SK-N-SH (cell line): Measurements from ENCODE around the gene ZNF438.

Source experiments
- CHD2 ChIP-seq: fragments of 150-350 bp; IDR thresholded peaks from 2 replicates; pipeline ENCODE4 v1.6.1; 2018; ENCODE audit warnings: low read length; ENCODE audit not compliant: partially characterized antibody
- EZH2phosphoT487 ChIP-seq: fragments of 200-600 bp; sonication (generic); IDR thresholded peaks from 2 replicates; pipeline ENCODE4 v1.6.1; 2017; ENCODE audit warnings: low read depth, mixed run types, mild to moderate bottlenecking, antibody characterized with exemption, moderate library complexity, borderline replicate concordance
- GATA2 ChIP-seq: sonication (generic); formaldehyde crosslinking; IDR thresholded peaks from 2 replicates; pipeline ENCODE4 v1.5.0; 2020; ENCODE audit warnings: mild to moderate bottlenecking, missing genetic modification reagents
- JUND ChIP-seq: IDR thresholded peaks from 2 replicates; pipeline ENCODE4 v1.4.0; 2012
- POLR2AphosphoS5 ChIP-seq: IDR thresholded peaks from 2 replicates; pipeline ENCODE4 v1.6.1; 2012; ENCODE audit warnings: low read depth, low read length
- RCOR1 ChIP-seq: fragments of 150-350 bp; IDR thresholded peaks from 2 replicates; pipeline ENCODE4 v1.6.1; 2017; ENCODE audit warnings: antibody characterized with exemption, low read length
- SIN3A ChIP-seq: IDR thresholded peaks from 2 replicates; pipeline ENCODE4 v1.6.1; 2012; ENCODE audit warnings: low read depth, mild to moderate bottlenecking, low read length, moderate library complexity, borderline replicate concordance
- SMC3 ChIP-seq: IDR thresholded peaks from 2 replicates; pipeline ENCODE4 v1.6.1; 2012; ENCODE audit warnings: low read depth, low read length, improper control_type of control experiment
- TAF1 ChIP-seq: IDR thresholded peaks from 2 replicates; pipeline ENCODE4 v1.6.1; 2012; ENCODE audit warnings: low read depth, mild to moderate bottlenecking, low read length, moderate library complexity, borderline replicate concordance
- TEAD4 ChIP-seq: IDR thresholded peaks from 2 replicates; pipeline ENCODE4 v1.4.0; 2012; ENCODE audit warnings: mild to moderate bottlenecking, borderline replicate concordance; ENCODE audit not compliant: insufficient read depth
- YY1 ChIP-seq: IDR thresholded peaks from 2 replicates; pipeline ENCODE4 v1.4.0; 2012; ENCODE audit warnings: low read depth, mild to moderate bottlenecking
- TF ChIP-seq, protein P1 (sequence below): fragments of 150-350 bp; IDR thresholded peaks from 2 replicates; pipeline ENCODE4 v1.6.1; 2017; ENCODE audit warnings: antibody characterized with exemption, low read length, low read depth, borderline replicate concordance
- TF ChIP-seq, protein P2 (sequence below): fragments of 200-600 bp; sonication (generic); IDR thresholded peaks from 2 replicates; pipeline ENCODE4 v1.6.1; 2017; ENCODE audit warnings: antibody characterized with exemption, mild to moderate bottlenecking, moderate library complexity

DNA sequence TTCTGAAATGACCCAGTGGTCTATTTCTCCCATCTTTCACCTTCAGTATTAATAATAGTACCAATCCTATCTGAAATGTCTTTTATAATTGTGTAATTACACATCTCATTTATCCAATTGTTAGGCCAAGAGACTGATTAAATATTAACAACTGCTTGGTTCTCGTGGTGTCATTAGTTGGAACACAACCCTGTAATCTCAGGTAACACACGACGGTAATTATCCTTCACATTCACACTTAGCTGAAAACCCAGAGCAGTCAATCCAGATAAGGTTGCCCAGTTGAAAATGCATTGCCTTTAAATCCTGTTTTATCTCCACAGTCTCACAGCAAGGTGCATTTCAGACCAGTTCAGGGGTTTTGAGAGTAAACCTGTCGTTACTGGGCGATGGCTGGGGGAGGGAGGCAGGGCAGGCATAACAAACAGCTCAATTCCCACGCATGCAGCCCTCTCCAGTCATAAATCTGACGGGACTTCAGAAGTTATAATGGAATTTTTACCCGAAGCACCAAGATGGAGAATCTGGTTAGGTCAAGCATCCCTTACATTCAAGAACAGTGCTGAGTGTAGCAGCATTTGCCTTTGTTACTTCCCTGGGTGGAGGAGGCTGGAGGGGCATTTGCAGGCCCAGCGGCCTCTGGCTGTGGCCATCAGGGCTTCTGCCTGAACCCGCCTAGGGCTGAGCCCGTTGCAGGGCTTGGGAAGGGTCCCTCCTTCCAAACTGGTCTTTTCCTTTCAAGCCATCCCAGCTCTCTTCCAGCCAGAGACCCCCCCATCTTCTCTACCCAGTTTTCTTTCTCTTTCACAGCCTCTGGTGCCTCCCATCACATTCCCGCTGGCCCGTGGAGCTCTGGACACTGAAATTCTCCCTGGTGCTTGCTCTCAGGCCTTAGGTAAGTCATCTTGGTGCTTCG lies 201.1 kb downstream of the ZNF438 start:
- no peak for TF ChIP-seq YY1
- TF ChIP-seq, protein P1, sequence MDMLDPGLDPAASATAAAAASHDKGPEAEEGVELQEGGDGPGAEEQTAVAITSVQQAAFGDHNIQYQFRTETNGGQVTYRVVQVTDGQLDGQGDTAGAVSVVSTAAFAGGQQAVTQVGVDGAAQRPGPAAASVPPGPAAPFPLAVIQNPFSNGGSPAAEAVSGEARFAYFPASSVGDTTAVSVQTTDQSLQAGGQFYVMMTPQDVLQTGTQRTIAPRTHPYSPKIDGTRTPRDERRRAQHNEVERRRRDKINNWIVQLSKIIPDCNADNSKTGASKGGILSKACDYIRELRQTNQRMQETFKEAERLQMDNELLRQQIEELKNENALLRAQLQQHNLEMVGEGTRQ, result no peak
- TF ChIP-seq CHD2, result no peak
- no peak for TF ChIP-seq POLR2AphosphoS5
- TF ChIP-seq TAF1, result no peak
- TF ChIP-seq TEAD4, result no peak
- no peak for TF ChIP-seq SMC3
- TF ChIP-seq, protein P2, sequence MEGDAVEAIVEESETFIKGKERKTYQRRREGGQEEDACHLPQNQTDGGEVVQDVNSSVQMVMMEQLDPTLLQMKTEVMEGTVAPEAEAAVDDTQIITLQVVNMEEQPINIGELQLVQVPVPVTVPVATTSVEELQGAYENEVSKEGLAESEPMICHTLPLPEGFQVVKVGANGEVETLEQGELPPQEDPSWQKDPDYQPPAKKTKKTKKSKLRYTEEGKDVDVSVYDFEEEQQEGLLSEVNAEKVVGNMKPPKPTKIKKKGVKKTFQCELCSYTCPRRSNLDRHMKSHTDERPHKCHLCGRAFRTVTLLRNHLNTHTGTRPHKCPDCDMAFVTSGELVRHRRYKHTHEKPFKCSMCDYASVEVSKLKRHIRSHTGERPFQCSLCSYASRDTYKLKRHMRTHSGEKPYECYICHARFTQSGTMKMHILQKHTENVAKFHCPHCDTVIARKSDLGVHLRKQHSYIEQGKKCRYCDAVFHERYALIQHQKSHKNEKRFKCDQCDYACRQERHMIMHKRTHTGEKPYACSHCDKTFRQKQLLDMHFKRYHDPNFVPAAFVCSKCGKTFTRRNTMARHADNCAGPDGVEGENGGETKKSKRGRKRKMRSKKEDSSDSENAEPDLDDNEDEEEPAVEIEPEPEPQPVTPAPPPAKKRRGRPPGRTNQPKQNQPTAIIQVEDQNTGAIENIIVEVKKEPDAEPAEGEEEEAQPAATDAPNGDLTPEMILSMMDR, result no peak
- TF ChIP-seq EZH2phosphoT487, result no peak
- no peak for TF ChIP-seq RCOR1
- no peak for TF ChIP-seq GATA2 (CRISPR knock-in tag)
- no peak for TF ChIP-seq SIN3A
- TF ChIP-seq JUND, result no peak
